Fibroblast of skin of right quadriceps (primary cell): Measurements from ENCODE around the gene RUFY4.
A peak's percentile ranks its signal among the peaks of the same experiment; 100 is the strongest.

Source experiments
- DNase-seq: peaks from one replicate; pipeline ENCODE4 v3.0.0-alpha.2; 2013

Gene RUFY4

GRCh38 chr2:218068721-218069334, at the start of gene RUFY4:
RUFY4 (plus strand) TSS chr2:218069253; CDS start chr2:218070606, 1,353 bp downstream.
- peak; percentile 58 for DNase-seq

- no peak for DNase-seq
Measured at GRCh38 chr2:218019411-218020060, 49.5 kb upstream of the RUFY4 start.

GRCh38 chr2:218020281-218020680, 48.8 kb upstream of the RUFY4 start:
- no peak for DNase-seq

GRCh38 chr2:218020966-218021535, 48.0 kb upstream of the RUFY4 start:
- no peak for DNase-seq

GRCh38 chr2:218021536-218022071, 47.4 kb upstream of the RUFY4 start:
- DNase-seq = no peak

GRCh38 chr2:218022131-218022850, 46.8 kb upstream of the RUFY4 start:
- no peak for DNase-seq

GRCh38 chr2:218022851-218023530, 46.1 kb upstream of the RUFY4 start:
- DNase-seq = no peak

- no peak for DNase-seq
Measured at GRCh38 chr2:218023636-218024035, 45.4 kb upstream of the RUFY4 start.

- DNase-seq = no peak
Measured at GRCh38 chr2:218024336-218024735, 44.7 kb upstream of the RUFY4 start.

- DNase-seq = no peak
Measured at GRCh38 chr2:218024871-218025270, 44.2 kb upstream of the RUFY4 start.

- DNase-seq = no peak
Measured at GRCh38 chr2:218026244-218026643, 42.8 kb upstream of the RUFY4 start.

- DNase-seq = no peak
Measured at GRCh38 chr2:218026676-218027425, 42.2 kb upstream of the RUFY4 start.

- no peak for DNase-seq
Measured at GRCh38 chr2:218027426-218028188, 41.4 kb upstream of the RUFY4 start.

- no peak for DNase-seq
Measured at GRCh38 chr2:218028189-218028495, 40.9 kb upstream of the RUFY4 start.

- DNase-seq = no peak
Measured at GRCh38 chr2:218028562-218029348, 40.3 kb upstream of the RUFY4 start.

- no peak for DNase-seq
Measured at GRCh38 chr2:218029366-218030360, 39.4 kb upstream of the RUFY4 start.

- no peak for DNase-seq
Measured at GRCh38 chr2:218030409-218031195, 38.5 kb upstream of the RUFY4 start.

- DNase-seq = no peak
Measured at GRCh38 chr2:218031261-218031660, 37.8 kb upstream of the RUFY4 start.
